GM18870 (cell line): ENCODE results near the gene CREB5.

Source experiments
- ATAC-seq: cut with Tn5 transposase; IDR thresholded peaks from one replicate; pipeline ENCODE4 v1.9.1; 2021; ENCODE audit warnings: moderate library complexity; ENCODE audit not compliant: unreplicated experiment

The CREB5 gene

GRCh38 chr7:28474282-28474638 is 61.9 kb downstream of the CREB5 start:
- no peak for ATAC-seq

- no peak for ATAC-seq
Observed at GRCh38 chr7:28474640-28475039, 62.3 kb downstream of the CREB5 start.

DNA sequence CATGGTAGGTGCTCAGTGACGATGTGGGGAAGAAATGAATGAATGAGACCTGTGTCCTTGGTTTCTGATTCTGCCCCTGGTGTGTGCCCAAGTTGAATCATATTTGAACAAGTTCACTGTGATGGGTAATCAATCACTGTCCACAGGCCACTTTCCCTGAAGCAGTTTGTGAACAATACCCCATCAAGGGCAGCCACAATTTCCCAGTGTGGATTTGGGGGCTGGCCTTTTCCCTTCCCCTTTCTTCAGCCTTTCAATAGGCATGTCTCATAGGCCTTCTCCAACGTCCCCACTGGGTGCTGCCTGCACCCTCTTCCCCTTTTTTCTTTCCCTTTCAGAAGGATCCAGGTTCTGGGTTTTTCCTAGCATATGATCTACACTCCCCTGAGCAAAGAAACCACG is 64.7 kb downstream of the CREB5 start:
- ATAC-seq = no peak

DNA sequence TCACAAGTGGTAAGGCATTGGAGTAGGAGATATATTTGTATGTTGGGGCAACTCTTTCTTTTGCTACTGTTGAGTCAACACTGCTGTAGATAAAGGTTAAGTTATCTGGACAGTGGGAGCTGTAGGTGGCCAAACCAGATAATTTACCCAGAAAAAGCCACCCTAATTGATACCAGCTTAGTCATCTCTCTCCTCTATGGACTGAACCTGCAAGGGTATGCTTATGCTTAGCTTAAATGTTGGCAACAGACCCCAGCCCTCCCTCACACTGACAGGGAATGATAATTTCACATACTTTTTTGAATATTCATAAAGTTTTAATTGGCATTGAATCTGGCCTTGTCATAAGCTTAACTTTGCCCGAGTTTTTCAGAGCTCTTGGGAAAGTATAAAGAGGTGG is 66.3 kb downstream of the CREB5 start:
- no peak for ATAC-seq

DNA sequence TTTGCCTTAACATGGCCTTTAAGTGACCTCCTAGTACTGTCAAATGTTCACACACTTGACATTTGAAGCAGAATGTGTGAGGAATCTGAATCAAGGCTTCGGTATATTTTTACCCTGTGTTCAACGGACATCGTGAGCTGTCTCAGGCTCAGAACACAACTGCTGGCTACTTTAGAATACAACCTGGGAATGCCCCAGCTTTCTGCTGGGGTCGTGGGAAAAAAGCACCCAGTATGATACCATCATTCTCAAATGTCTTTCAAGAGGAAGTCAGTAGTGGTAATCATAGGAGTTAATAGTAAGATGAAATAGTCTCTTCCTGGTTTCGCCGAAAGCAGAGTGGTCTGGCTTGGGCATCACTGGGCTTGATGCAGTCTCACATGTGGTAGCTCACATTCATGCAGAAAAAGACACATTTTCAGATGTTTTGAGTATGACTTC is 67.2 kb downstream of the CREB5 start:
- peak; percentile 63 for ATAC-seq

DNA sequence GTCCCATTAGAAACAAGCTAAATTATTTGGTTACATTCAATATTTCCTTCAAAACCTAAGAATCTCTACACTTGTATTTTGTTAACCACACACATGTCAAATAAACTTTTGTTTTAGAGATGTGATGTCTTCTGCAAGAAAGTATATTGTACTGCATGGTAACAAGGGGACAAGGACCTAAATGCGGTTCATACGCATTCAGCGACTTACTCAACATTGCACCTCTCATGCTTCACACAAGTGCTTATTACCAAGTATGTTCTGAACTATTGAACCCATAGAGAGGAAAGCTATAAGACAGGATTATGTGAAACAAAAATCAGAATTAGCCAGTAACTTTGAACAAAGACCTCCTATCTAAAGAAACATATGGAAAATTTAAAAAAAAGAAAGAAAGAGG is 68.3 kb downstream of the CREB5 start:
- ATAC-seq = no peak

DNA sequence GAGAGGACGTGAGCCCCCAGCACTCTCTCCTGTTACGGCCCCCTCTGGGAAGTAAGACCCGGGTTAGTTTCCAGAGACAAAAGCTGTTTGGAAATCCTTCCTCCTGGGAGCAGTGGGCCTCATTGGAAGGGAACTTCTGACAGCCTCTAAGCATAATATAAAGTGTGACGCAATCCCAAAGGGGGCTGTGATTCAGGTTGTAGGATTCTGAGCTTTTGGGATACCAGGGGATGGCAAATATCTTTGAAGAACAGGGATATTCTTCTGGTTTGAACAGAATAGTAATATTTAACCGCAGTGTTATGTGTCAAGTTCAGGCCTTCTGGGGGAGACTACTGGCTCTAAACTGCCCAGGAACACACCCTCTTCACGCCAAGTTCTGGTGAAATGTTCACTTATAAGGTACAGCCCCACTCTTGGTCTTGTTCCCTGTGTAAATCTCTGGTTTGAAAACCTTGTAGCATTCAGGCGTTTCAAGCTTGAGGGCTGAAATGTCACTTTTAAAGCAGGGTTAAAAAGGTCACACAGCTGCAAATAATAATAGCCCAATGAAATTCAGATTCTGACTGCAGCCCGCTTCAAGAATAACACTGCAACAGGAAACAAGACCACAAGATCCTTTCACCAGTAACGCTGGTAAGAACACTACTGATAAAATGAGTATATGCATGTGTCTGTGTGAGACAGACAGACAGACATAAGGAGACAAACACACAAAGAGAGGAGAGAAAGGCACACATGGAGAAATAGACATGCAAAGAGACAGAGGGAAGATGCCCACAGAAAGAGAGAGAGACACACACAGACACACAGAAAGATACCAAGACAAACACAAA is 69.0 kb downstream of the CREB5 start:
- ATAC-seq = peak; percentile 73

DNA sequence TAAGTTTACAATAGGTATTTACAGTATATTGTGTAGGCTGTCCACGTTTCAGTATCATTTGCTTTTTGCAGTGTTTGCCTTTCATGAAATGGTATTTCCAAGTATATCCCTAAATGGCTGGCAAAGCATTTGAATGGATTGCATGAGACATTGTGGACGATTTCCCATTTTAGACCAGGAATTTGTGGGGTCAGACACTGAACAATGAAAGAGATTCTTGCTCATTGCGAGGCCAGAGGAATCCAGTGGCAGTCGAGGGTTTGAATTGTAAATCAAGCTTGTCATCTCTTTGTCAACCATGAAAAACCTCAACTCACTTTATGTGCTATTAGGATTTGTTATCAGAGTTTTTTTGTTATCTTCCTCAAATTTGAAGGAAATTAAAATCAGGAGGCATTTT is 70.8 kb downstream of the CREB5 start:
- ATAC-seq = no peak

DNA sequence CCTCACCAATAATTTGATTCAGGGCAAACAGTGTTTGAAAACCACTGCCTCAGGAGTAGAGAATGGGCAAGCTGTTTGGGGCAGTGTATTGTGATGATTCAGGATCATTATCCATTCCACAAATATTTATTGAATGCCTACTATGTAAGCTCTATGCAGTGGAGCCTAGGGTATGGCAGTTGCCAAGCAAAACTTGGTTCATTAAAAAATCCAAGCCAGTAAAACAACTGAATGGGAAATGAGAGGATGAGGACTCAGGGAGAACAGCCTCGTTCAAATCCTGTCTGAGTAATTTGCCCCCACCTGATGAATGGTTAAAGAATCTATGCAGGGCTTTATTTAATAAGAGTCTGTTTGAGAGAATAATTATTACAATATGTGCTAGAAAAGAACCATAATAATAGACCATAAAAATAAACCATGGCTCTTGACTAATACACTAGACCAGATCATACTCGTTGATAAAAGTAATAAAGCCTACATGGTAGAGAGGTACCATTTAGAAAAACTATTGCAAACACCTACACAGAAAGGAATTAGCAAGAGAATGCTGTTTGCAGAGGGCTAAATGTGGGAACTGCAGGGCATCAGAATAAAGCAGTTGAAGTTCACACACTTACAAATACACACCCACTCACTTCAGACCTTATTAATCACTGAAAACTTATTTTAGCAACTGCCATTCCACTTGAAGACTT is 71.7 kb downstream of the CREB5 start:
- no peak for ATAC-seq

DNA sequence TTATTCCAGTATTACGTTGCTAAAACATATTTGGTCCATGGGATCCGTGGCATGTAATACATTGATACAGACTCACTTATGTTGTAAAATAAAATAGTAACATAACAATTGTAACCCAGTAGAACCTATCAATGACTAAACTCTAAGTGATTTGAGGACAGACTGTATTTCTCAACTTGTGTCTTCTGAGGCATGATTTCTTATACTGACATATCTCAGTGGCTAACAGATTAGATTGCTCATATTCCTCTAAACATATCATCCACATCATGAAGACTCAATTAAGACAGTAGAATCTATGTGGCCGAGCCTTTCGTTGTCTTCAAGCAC is 72.3 kb downstream of the CREB5 start:
- ATAC-seq = no peak

- no peak for ATAC-seq
Observed at GRCh38 chr7:28487487-28487886, 75.2 kb downstream of the CREB5 start.

- no peak for ATAC-seq
Observed at GRCh38 chr7:28488061-28488791, 75.9 kb downstream of the CREB5 start.

GRCh38 chr7:28490831-28491230 is 78.5 kb downstream of the CREB5 start:
- no peak for ATAC-seq

- no peak for ATAC-seq
Observed at GRCh38 chr7:28493477-28493876, 81.2 kb downstream of the CREB5 start.

- no peak for ATAC-seq
Observed at GRCh38 chr7:28497009-28497408, 84.7 kb downstream of the CREB5 start.

- ATAC-seq = no peak
Observed at GRCh38 chr7:28498636-28499035, 86.3 kb downstream of the CREB5 start.

DNA sequence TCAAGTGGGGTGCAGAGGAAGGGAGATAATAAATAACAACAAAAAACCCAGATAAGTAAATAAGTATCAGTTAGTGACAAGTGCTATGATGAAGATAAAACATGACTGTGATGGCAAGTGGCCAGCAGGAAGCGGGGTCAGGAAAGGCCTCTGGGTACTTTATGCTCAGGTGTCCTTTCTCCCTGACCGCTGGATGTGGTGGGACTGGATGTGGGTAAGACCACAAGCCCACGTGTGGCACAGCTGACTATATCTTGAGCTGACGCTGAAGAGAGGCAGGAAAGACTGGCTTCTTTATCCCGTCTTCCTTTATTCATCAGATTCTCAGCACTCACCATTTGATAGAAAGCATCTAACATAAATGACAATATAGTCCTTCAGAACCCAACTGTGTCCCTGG is 87.8 kb downstream of the CREB5 start:
- no peak for ATAC-seq

GRCh38 chr7:28502408-28502807 is 90.1 kb downstream of the CREB5 start:
- no peak for ATAC-seq

DNA sequence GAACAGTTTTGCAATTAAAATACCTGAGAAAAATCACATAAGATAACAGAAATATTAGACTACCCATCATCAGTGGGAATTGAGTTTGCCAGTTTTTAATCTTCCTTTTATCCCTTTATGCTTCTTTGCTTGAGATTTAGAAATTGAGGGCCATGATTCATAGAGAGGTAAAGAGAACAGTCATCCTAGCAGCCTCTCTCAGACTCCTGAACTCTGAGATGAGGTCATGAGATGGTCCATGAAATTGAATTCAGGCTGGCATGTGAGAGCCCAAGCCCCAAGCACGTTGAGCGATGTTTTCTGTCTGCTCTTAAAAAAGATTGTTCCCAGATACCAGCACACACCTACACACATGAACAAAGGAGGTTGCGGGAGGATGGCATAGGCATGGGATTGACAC is 91.1 kb downstream of the CREB5 start:
- no peak for ATAC-seq

DNA sequence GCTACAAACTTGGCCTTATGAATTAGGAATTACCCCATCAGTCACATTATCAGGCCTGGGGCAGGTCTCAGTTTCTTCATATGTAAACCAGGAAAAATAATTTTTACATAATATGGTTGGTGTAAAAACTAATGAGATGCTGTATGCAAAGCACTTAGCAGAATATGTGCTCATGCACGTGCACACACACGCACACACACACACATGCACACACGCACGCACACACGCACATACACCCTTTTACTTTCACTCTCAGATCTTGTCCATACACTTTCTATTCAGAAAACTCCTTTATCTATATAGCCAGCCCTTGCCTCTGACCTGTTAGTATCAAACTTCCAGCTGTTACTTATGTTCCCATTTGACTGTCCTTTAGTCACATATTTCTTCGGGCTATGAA is 92.7 kb downstream of the CREB5 start:
- no peak for ATAC-seq

GRCh38 chr7:28505867-28506266 is 93.5 kb downstream of the CREB5 start:
- ATAC-seq = no peak
